HFFc6 (cell line): Measurements from ENCODE around the gene EIF2B4. TPM values are rescaled to one million over a fixed set of nuclear protein-coding genes. Genes with fewer than 3 reads are reported as not detected.
A peak's percentile ranks its signal among the peaks of the same experiment; 100 is the strongest.

Experiments used
- DNase-seq: peaks from one replicate; pipeline ENCODE4 v3.0.0-alpha.2; 2018
- H3K27ac Mint-ChIP-seq: 2 replicates; pipeline ENCODE4 v1.8.0; 2020; ENCODE audit warnings: mild to moderate bottlenecking, mixed read lengths
- H3K27me3 Mint-ChIP-seq: 2 replicates; pipeline ENCODE4 v1.8.0; 2021; ENCODE audit warnings: mild to moderate bottlenecking, moderate library complexity, mixed read lengths; ENCODE audit not compliant: insufficient read depth
- H3K36me3 Mint-ChIP-seq: 2 replicates; pipeline ENCODE4 v1.8.0; 2021; ENCODE audit warnings: low read depth, mixed read lengths
- H3K4me1 Mint-ChIP-seq: 2 replicates; pipeline ENCODE4 v1.8.0; 2020; ENCODE audit warnings: low read depth, mixed read lengths
- H3K4me3 Mint-ChIP-seq: 2 replicates; pipeline ENCODE4 v1.8.0; 2020; ENCODE audit warnings: mild to moderate bottlenecking, moderate library complexity, mixed read lengths
- H3K9me3 Mint-ChIP-seq: 2 replicates; pipeline ENCODE4 v1.8.0; 2020; ENCODE audit warnings: mild to moderate bottlenecking, mixed read lengths
- total RNA-seq, 6 experiments: library from RNA; stranded (reverse); fragmentation: NEBNext Ultra II Directional; extraction: Animal tissue kit (Norgen Biotek cat#: 25700); gene quantifications; 2 replicates in 1 of 6; 3 replicates in 5 of 6; pipeline ENCODE4 v1.2.3, GENCODE V29; 2021
- TF ChIP-seq, protein P1 (sequence below): fragments of 200-600 bp; sonication (generic); IDR thresholded peaks from 2 replicates; pipeline ENCODE4 v1.5.0; 2021; ENCODE audit warnings: antibody characterized with exemption, mild to moderate bottlenecking

The EIF2B4 gene
- total RNA-seq, 6 experiments from 2014 or later, result 44.5 to 48.4 (median 45.8) TPM

DNA sequence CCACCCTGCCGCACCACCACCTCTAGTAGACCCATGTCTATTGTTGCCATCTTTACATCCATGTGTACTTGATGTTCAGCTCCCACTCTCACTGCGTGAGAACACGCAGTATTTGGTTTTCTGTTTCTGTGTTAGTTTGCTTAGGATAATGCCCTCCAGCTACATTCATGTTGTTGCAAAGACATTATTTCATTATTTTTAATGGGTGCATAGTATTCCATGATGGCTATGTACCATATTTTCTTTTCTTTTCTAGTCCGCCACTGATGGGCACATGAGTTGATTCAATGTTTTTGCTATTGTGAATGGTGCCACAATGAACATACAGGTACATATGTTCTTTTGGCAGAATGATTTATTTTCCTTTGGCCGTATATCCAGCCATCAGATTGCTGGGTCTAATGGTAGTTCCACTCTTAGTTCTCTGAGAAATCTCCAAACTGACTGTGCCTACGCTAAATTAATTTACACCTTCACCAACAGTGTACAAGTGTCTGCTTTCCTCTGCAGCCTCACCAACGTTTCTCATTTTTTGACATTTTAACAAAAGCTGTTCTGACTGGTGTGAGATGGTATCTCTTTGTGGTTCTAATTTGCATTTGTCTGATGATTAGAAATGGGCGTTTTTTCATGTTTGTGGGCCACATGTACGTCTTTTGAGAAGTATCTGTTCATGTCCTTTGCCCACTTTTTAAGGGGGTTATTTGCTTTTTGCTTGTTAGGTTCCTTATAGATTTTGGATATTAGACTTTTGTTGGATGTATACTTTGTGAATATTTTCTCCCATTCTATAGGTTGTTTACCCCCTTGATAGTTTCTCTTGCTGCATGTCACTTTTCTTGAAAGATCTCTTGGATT, 20.9 kb upstream of the EIF2B4 start:
- Mint-ChIP-seq H3K36me3 (peaks cover 6% of the 10 kb centered on the region; the same call in 1 of the 2 replicates), H3K27ac (no peak overlapping the region), H3K27me3 (no peaks in the 10 kb centered on the region), H3K4me1 (peaks cover 11% of the 10 kb centered on the region; the same call in 1 of the 2 replicates), H3K4me3 (no peak overlapping the region), H3K9me3 (no peaks in the 10 kb centered on the region)
- DNase-seq, result no peak
- TF ChIP-seq, protein P1, sequence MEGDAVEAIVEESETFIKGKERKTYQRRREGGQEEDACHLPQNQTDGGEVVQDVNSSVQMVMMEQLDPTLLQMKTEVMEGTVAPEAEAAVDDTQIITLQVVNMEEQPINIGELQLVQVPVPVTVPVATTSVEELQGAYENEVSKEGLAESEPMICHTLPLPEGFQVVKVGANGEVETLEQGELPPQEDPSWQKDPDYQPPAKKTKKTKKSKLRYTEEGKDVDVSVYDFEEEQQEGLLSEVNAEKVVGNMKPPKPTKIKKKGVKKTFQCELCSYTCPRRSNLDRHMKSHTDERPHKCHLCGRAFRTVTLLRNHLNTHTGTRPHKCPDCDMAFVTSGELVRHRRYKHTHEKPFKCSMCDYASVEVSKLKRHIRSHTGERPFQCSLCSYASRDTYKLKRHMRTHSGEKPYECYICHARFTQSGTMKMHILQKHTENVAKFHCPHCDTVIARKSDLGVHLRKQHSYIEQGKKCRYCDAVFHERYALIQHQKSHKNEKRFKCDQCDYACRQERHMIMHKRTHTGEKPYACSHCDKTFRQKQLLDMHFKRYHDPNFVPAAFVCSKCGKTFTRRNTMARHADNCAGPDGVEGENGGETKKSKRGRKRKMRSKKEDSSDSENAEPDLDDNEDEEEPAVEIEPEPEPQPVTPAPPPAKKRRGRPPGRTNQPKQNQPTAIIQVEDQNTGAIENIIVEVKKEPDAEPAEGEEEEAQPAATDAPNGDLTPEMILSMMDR, result no peak

DNA sequence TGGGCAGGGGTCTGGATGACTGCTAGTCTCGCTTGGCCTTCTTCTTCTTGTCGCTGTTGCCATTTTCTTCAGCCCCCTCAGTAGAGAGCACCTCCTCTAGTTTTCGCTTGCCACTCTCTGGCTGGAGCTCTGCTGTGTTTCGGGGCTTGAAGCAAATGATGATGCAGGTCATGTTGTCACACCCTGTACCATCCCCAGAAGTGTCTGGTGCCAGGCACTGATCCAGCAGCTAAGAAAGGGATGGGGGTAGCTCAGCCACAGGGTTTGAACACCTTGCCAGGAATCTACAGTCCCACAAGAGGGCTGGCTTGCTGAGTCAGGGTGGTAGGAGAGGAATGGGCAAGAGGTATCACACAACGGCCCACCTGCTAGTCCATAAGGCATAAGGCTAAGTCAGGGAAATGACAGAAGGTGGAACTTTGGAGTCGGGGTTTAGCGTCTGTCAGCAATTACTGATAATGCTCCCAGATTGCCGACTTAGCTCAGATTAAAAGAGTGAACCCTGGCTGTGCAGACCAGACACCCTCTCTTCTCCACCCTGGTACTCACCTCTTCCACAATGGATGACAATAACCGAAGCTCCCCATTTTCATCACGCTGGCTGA, 11.5 kb upstream of the EIF2B4 start:
- H3K4me1 Mint-ChIP-seq, result peaks cover 29% of the 10 kb centered on the region
- DNase-seq, result no peak
- TF ChIP-seq, protein P1, result no peak
- peaks cover 59% of the 10 kb centered on the region for H3K36me3 Mint-ChIP-seq
- peaks cover 11% of the 10 kb centered on the region for H3K27me3 Mint-ChIP-seq
- peak overlapping the region; percentile 27; the same call in 1 of the 2 replicates for H3K4me3 Mint-ChIP-seq
- H3K9me3 Mint-ChIP-seq, result no peaks in the 10 kb centered on the region
- H3K27ac Mint-ChIP-seq, result peak overlapping the region; percentile 97

DNA sequence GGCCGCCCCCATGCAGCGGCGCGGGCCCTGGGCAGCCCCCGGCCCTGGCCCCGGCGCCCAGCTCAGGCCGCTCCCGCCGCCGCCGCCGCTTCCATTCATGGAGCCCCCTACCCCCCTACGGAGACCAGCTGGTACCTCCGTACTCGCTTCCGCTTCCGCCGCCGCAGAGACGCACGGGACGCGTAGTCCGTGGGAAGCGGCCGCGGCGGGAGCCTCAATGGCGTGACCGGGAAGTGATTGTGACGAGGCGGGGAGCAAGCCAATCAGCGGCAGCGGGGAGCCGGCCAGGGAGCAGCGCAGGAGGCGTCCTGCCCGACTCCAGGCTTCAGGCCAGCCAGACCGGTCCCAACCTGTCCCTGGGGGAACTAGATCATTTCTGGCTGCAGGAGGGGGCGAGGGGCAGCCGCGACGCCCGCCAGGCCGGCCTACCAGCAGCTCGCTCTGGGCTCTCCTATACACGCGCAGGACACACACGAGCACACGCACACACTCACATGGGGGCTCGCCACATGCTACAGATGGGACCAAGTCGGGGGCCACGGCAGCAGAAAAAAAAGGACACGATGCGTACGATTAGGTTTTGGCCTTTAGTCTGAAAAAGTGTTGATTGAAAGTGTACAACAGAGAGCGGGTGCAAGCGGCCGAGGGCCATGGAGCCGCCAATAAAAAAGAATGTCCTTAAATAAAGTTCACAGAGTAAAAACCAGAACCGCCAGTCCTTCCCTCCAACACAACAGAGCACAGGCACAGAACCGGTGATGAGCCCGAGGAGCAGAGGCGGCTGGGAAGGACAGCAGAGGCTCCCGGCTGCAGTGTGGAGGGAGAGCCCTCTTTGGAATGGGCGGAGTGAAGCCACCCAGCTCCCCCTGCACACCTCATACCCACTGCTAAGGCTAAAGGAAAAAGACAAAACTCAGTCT, 10.7 kb upstream of the EIF2B4 start, which contains the start of gene ZNF513:
TSS of gene ZNF513 (minus strand) at position 109 of the 920 bp plus-strand sequence. CDS start 208 bp downstream, outside the sequence.
- H3K27ac Mint-ChIP-seq, result peak within 1 kb of the TSS; percentile 97
- TF ChIP-seq, protein P1, result no peak
- peaks cover 63% of the 10 kb centered on the region for H3K36me3 Mint-ChIP-seq
- DNase-seq, result peak; percentile 91
- peak within 1 kb of the TSS; percentile 93 for H3K4me3 Mint-ChIP-seq
- peaks cover 11% of the 10 kb centered on the region for H3K27me3 Mint-ChIP-seq
- peaks cover 29% of the 10 kb centered on the region for H3K4me1 Mint-ChIP-seq
- H3K9me3 Mint-ChIP-seq, result no peaks in the 10 kb centered on the region

DNA sequence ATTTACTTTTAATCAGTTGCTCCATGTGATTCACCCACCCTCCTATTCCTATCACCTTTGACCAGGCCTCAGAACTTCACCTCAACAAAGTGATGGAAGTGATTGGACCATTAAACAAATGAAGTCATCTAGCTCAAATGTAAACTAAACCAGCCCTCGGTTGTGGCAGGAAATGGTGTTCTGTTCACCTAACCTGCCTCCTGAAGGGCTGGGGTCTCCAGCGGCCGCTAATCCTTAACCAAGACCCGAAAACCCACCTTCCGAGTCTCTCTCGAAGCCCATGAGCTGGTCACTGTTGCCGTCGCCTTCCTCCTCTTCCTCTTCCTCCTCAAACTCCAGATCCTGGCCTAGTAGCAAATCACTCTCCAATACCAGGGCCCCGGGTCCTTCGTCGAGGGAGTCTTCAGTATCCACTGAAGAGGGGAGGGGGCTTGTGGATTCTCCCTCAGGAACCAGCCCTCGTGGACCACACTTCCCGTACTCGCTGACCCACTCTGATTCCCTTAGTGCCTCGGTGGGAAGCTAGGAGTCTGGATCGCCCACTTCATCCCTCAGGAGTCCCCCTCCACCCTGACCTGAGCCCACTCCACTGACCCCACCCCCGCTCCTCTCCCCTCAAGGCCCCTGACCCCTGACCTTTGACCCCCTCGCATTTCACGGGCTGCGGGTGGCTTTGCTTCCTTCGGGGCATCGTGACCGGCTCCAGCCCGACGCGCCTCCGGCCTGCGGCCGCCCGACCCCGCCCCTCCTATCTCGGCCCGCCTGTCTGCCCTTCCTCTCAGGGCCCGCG, 9.9 kb upstream of the EIF2B4 start:
- Mint-ChIP-seq H3K9me3 (no peaks in the 10 kb centered on the region), H3K27me3 (peaks cover 11% of the 10 kb centered on the region), H3K4me1 (peaks cover 29% of the 10 kb centered on the region), H3K36me3 (peaks cover 59% of the 10 kb centered on the region), H3K4me3 (peak overlapping the region; percentile 93), H3K27ac (peak overlapping the region; percentile 97)
- TF ChIP-seq, protein P1, result no peak
- DNase-seq, result peak; percentile 33
